ENCODE data around the gene NHERF2.

Gene NHERF2

DNA sequence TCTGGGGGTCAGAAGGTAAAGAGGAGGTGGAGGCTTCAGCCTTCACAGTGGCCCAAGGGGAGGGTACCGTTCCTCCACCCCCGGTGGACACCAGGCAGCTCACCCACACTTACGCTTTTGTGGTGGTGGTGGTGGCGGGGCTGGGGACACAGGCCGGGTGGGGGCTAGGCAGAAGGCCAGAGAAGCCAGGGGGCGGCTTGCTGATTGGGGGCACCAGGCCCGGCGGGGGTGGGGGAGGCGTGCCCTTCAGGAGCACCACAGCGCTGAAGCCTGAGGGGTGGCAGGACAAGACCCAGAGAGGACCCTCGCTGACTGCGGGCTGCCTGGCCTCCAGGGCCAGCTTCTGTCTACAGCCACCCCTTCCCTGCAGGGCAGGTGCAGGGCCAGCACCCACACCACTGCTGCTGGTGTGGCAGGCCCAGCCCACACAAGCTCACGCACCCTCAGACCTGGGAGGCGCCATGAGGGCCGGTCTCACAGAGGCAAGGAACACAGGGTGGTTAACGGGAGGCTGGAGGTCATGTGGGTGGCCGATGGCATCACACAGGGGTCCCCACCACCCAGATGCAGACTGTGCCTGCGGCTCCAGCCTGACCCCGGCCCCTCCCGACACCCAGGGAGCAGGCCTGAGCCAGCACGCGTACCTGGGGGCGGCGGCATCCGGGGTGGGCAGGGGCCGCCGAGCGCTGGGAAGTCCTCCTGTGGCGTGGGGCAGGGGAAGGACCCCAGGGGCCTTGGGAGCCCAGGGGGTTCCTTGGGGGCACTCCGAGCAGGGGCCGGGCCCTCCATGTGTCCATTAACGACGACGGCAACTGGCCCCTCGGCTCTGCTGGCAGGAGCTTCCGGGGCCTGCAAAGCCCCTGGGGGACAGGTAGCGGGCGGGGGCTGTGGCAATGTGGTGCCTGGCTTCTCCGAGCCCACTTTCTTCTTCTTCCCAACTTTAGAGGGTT, 27.6 kb upstream of the NHERF2 start:
- no peak overlapping the region for H3K4me3 ChIP-seq (ENCODE audit: low read length)
- TF ChIP-seq, protein P1, sequence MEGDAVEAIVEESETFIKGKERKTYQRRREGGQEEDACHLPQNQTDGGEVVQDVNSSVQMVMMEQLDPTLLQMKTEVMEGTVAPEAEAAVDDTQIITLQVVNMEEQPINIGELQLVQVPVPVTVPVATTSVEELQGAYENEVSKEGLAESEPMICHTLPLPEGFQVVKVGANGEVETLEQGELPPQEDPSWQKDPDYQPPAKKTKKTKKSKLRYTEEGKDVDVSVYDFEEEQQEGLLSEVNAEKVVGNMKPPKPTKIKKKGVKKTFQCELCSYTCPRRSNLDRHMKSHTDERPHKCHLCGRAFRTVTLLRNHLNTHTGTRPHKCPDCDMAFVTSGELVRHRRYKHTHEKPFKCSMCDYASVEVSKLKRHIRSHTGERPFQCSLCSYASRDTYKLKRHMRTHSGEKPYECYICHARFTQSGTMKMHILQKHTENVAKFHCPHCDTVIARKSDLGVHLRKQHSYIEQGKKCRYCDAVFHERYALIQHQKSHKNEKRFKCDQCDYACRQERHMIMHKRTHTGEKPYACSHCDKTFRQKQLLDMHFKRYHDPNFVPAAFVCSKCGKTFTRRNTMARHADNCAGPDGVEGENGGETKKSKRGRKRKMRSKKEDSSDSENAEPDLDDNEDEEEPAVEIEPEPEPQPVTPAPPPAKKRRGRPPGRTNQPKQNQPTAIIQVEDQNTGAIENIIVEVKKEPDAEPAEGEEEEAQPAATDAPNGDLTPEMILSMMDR (conservative IDR thresholded peaks at IDR 0.05; ENCODE audit: low read depth, low read length): no peak
- DNase-seq (ENCODE audit: low read depth): no peak

DNA sequence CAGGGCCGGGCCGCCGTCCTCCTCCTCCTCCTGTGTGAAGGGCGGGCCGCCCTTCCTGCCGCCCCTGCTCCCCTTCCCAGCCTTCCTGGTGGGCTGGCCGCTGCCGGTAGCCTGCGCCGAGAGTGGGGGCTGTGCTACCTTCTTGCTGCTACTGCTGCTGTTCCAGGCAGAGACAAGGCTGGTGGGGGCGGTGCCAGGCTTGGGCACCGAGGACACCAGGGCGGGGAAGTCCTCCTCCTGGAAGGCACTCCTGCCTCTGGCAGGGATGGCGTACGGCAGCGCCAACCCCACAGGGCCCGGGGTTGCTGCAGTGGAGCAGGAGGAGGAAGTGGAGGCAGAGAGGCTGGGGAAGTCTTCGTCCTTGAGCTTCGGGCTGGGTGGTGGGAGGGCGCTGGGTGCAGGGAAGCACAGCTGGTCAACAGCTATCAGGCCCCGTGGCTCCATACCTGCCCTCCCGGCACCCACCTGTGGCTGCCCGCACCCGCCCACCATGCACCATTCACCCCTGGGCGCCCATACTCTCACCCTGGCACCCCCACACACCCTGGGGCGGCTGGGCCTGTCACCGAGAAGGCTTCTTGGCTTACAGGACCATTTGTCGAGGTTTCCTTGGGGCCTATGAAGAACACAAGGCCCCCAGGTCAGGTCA, 26.7 kb upstream of the NHERF2 start:
- H3K4me3 ChIP-seq (ENCODE audit: low read length): no peak overlapping the region
- TF ChIP-seq, protein P1 (conservative IDR thresholded peaks at IDR 0.05; ENCODE audit: low read depth, low read length): no peak
- no peak for DNase-seq (ENCODE audit: low read depth)

GRCh38 chr16:2001035-2001434, 25.7 kb upstream of the NHERF2 start:
- TF ChIP-seq, protein P1 (conservative IDR thresholded peaks at IDR 0.05; ENCODE audit: low read depth, low read length): no peak
- H3K4me3 ChIP-seq (ENCODE audit: low read length): no peak overlapping the region

DNA sequence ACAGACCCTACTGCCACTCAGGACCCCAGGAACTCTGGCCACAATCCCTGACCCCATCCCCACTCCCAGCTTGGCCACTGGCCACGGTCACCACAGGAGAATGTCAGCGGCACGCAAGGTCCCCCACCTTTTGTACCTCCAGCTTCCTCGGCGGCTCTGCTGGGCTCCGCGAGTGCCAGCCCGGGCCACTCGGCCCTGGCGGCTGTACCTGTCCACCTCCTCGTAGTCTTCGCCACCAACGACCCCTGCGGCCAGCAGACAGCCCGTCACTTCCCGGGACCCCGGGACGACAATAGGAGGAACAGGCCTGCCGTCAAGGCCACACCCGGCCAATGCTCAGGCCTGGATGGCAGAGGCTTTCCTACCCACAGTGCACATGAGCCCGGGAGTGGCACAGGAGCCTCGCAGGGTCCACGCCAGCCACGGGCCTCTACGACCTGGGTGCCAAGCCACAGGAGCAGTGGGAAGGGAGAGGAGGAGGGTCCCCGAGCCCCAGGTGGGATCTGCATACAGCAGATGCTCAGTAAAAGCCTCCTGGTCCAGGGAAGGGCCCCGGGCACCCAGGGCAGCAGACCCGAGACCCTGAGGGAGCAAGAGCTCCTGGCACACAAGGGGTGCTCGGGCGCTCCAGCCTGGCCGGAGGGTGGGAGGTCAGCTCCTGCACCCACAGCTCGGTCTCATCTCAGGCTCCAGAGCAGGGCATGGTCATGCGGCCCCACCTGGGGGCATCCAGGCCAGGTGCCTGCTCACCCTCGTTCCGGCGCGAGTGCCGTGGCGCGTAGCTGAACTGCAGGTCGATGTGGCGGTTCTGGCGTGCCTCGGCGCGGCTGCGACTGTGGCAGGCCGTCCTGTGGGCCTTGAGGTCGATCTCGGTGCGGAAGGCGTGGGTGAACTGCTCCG, 25.0 kb upstream of the NHERF2 start:
- H3K4me3 ChIP-seq (ENCODE audit: low read length): no peak overlapping the region
- DNase-seq (ENCODE audit: low read depth): no peak
- TF ChIP-seq, protein P1 (conservative IDR thresholded peaks at IDR 0.05; ENCODE audit: low read depth, low read length): no peak

More at GRCh38 chr16:2001035-2001434, 25.7 kb upstream of the NHERF2 start:
- no peak for DNase-seq (ENCODE audit: low read depth)

DNA sequence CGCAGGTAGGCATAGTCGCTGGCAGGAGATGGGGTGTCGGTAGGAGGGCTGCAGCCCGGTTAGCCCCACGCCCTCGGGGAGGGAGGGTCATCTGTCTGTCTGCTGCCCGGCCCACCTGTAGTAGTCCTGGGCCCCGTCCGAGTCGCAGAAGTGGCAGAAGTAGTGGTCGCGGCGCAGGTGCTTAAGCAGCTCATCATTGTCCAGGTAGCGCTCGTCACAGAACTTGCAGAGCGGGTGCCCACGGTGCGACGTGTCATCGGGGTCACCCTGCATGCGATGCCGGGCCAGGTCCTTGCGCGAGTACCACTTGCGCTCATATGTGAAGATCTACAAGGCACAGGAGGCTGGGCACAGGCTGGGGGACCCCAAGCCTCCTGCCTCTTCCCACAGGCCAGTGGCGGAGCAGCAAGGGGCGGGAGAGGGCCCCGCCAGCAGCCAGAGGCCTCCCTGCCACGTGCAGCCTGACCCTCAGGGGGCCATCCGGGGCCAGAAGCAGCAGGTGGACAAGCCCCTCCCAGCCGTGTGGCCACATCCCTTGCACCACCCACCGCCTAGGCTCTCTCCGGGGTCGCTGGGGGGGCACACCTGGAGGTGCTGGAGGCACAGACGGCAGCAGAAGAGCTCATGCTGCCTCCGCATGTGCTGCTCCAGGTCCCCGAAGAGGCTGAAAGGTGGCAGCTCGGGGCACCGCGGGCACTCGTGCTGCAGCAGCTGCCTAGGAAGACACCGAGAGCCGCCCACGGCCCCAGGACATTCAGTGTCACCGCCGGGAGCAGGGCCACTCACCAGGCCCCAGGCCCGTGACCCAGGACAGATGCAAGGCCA, 24.1 kb upstream of the NHERF2 start:
- TF ChIP-seq, protein P1 (conservative IDR thresholded peaks at IDR 0.05; ENCODE audit: low read depth, low read length): no peak
- no peak overlapping the region for H3K4me3 ChIP-seq (ENCODE audit: low read length)
- DNase-seq (ENCODE audit: low read depth): no peak

DNA sequence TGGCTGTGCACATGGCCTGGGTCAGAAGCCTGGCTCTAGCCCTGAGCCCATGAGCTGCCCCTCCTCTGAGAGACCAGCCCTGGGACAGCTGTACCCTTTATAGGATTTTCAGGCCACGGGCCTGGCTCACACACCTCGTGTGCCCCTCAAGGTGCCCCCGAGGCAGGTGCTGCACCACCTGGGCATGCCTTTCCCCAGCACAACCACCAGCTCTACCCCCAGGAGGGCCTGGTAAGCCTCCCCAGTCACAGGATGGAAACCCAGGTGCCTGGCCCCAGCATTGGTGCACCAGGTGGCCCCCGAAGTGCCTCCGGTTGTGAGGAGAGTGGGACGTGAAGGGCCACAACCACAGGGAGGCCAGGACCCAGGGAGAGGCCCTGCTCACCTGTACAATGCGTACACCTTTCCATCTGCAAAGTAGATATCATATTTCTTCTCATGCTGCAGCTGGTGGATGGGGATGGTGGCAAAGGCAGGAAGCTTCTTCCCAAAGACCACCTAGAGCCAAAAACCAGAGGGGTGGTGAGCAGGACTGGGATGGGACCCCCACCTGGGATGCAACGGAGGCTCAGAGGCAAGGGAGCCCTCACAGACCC, 23.4 kb upstream of the NHERF2 start:
- TF ChIP-seq, protein P1 (conservative IDR thresholded peaks at IDR 0.05; ENCODE audit: low read depth, low read length): no peak
- no peak for DNase-seq (ENCODE audit: low read depth)

More for the DNA sequence above, 23.4 kb upstream of the NHERF2 start:
- H3K4me3 ChIP-seq (ENCODE audit: low read length): no peak overlapping the region
